GM19397 (cell line): ENCODE data around the gene NSUN5.
"Not testable (repeated sequence)": the region's sequence is repeated elsewhere in the genome, so short reads cannot be mapped to it uniquely, and the experiment has no call there.

ENCODE experiments used
- ATAC-seq: cut with Tn5 transposase; IDR thresholded peaks from one replicate; pipeline ENCODE4 v1.9.1; 2021; ENCODE audit warnings: mild to moderate bottlenecking, moderate library complexity; ENCODE audit not compliant: unreplicated experiment

Gene NSUN5

GRCh38 chr7:73308665-73309214 lies at the start of gene NSUN5:
NSUN5 (minus strand) TSS chr7:73308826; CDS start chr7:73308790, 36 bp downstream.
- peak; percentile 87 for ATAC-seq

- ATAC-seq = no peak
Observed at GRCh38 chr7:73356159-73356558, 47.5 kb upstream of the NSUN5 start.

- no peak for ATAC-seq
Observed at GRCh38 chr7:73354821-73355220, 46.2 kb upstream of the NSUN5 start.

- no peak for ATAC-seq
Observed at GRCh38 chr7:73354196-73354595, 45.6 kb upstream of the NSUN5 start.

GRCh38 chr7:73353243-73353642 lies 44.6 kb upstream of the NSUN5 start:
- ATAC-seq = no peak

GRCh38 chr7:73352784-73353183 lies 44.2 kb upstream of the NSUN5 start:
- no peak for ATAC-seq

GRCh38 chr7:73351447-73352167 lies 43.0 kb upstream of the NSUN5 start:
- no peak for ATAC-seq

- no peak for ATAC-seq
Observed at GRCh38 chr7:73350306-73351068, 41.9 kb upstream of the NSUN5 start.

- ATAC-seq = no peak
Observed at GRCh38 chr7:73349763-73350162, 41.1 kb upstream of the NSUN5 start.

GRCh38 chr7:73345951-73346350 lies 37.3 kb upstream of the NSUN5 start:
- no peak for ATAC-seq

GRCh38 chr7:73345538-73345937 lies 36.9 kb upstream of the NSUN5 start:
- ATAC-seq = no peak

GRCh38 chr7:73343671-73344380 lies 35.2 kb upstream of the NSUN5 start:
- no peak for ATAC-seq

- ATAC-seq = no peak
Observed at GRCh38 chr7:73342645-73343044, 34.0 kb upstream of the NSUN5 start.

- no peak for ATAC-seq
Observed at GRCh38 chr7:73341877-73342276, 33.3 kb upstream of the NSUN5 start.

GRCh38 chr7:73340514-73340913 lies 31.9 kb upstream of the NSUN5 start:
- no peak for ATAC-seq

GRCh38 chr7:73338321-73338720 lies 29.7 kb upstream of the NSUN5 start:
- no peak for ATAC-seq

- no peak for ATAC-seq
Observed at GRCh38 chr7:73332447-73332846, 23.8 kb upstream of the NSUN5 start.

- ATAC-seq = no peak
Observed at GRCh38 chr7:73330772-73331171, 22.1 kb upstream of the NSUN5 start.

GRCh38 chr7:73329861-73330581 lies 21.4 kb upstream of the NSUN5 start:
- no peak for ATAC-seq

GRCh38 chr7:73328696-73329095 lies 20.1 kb upstream of the NSUN5 start:
- no peak for ATAC-seq

GRCh38 chr7:73327922-73328321 lies 19.3 kb upstream of the NSUN5 start, which contains the start of the genes FKBP6 and TRIM50:
FKBP6 (plus strand) TSS chr7:73328161; CDS start chr7:73328429, 268 bp downstream.
TRIM50 (minus strand) TSS chr7:73328082; CDS start chr7:73324787, 3,295 bp downstream.
- ATAC-seq = not testable (repeated sequence)
